HCT116 (cell line): Measurements from ENCODE around the gene MYO1E. TPM values are rescaled to one million over a fixed set of nuclear protein-coding genes. Genes with fewer than 3 reads are reported as not detected.
A peak's percentile ranks its signal among the peaks of the same experiment; 100 is the strongest.

Source experiments
- ATF3 ChIP-seq: IDR thresholded peaks from 2 replicates; pipeline ENCODE4 v1.6.1; 2012
- CBX3 ChIP-seq: IDR thresholded peaks from 2 replicates; pipeline ENCODE4 v1.6.1; 2012; ENCODE audit warnings: low read depth
- EGR1 ChIP-seq: IDR thresholded peaks from 2 replicates; pipeline ENCODE4 v1.6.1; 2012; ENCODE audit warnings: low read depth
- EZH2 ChIP-seq: fragments of 200-600 bp; sonication (generic); IDR thresholded peaks from 2 replicates; pipeline ENCODE4 v1.6.1; 2017; ENCODE audit warnings: antibody characterized with exemption, mixed run types
- FOSL1 ChIP-seq: IDR thresholded peaks from 2 replicates; pipeline ENCODE4 v1.6.1; 2012; ENCODE audit warnings: low read depth
- POLR2A ChIP-seq: IDR thresholded peaks from 2 replicates; pipeline ENCODE4 v1.7.0; 2011; ENCODE audit warnings: borderline replicate concordance; ENCODE audit not compliant: insufficient read depth, insufficient read length; ENCODE audit errors: extremely low read depth
- POLR2AphosphoS5 ChIP-seq: IDR thresholded peaks from 2 replicates; pipeline ENCODE4 v1.6.1; 2011; ENCODE audit warnings: mild to moderate bottlenecking, low read depth, low read length, moderate library complexity
- RAD21 ChIP-seq: IDR thresholded peaks from 2 replicates; pipeline ENCODE4 v1.6.1; 2012; ENCODE audit warnings: low read depth, mild to moderate bottlenecking
- SRF ChIP-seq: IDR thresholded peaks from 2 replicates; pipeline ENCODE4 v1.6.1; 2012; ENCODE audit warnings: low read depth
- ZNF274 ChIP-seq: fragments of 200-500 bp; sonication (Bioruptor generic); IDR thresholded peaks from 2 replicates; pipeline ENCODE4 v1.6.1; 2014; ENCODE audit warnings: mild to moderate bottlenecking, low read depth, low read length, inconsistent platforms
- total RNA-seq: library from RNA; stranded (reverse); gene quantifications from one replicate; pipeline ENCODE4 v1.2.1, GENCODE V29; 2021; ENCODE audit not compliant: unreplicated experiment
- TF ChIP-seq, protein P1 (sequence below), 3 experiments: fragments of 200-600 bp in 1 of 3; sonication (generic) in 1 of 3; IDR thresholded peaks in 2 of 3; conservative IDR thresholded peaks in 1 of 3; 2 replicates each; pipeline ENCODE4 v1.5.1; 2012 to 2017; ENCODE audit warnings: low read depth in 2 of 3, low read length in 2 of 3, antibody characterized with exemption in 1 of 3, borderline replicate concordance in 1 of 3, control low read depth in 1 of 3, mild to moderate bottlenecking in 1 of 3, mixed read lengths in 1 of 3, mixed run types in 1 of 3, moderate library complexity in 1 of 3; ENCODE audit not compliant: insufficient read depth in 1 of 3
- TF ChIP-seq, protein P2 (sequence below): IDR thresholded peaks from 2 replicates; pipeline ENCODE4 v1.6.1; 2012

The MYO1E gene
- total RNA-seq, 1 experiment from 2014 or later, result 182 TPM

DNA sequence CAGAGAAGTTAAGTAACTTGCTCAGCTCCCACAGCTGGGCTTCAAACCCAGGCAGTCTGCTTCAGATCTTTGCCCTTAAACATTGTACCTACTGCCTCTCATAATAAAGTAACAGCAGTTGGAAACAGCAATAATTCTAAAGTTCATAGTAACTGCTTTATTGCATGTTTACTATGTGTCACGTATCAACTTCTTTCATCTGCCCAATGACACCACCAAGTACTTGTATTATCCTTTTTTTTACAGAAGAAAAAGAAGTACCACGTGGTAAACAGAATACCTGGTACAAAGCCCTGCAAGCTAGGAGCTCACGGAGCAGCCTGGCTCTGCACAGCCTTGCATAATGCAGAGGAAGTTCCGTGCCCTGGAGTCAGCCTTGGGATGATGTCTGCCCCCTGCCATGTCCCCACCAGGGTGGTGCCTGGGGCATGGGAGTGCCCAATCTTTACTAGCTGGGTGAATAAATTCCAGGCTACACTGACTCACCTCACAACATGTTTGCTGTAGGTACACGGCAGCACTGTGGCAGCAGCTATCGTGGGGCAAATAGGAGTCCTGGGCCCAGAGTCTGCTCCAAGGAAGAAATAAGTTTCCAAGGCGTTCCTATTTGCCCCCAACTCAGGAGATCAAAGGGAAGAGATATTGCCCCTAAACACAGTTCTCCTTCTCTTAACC lies 88.8 kb downstream of the MYO1E start (continued):
- TF ChIP-seq, protein P1, sequence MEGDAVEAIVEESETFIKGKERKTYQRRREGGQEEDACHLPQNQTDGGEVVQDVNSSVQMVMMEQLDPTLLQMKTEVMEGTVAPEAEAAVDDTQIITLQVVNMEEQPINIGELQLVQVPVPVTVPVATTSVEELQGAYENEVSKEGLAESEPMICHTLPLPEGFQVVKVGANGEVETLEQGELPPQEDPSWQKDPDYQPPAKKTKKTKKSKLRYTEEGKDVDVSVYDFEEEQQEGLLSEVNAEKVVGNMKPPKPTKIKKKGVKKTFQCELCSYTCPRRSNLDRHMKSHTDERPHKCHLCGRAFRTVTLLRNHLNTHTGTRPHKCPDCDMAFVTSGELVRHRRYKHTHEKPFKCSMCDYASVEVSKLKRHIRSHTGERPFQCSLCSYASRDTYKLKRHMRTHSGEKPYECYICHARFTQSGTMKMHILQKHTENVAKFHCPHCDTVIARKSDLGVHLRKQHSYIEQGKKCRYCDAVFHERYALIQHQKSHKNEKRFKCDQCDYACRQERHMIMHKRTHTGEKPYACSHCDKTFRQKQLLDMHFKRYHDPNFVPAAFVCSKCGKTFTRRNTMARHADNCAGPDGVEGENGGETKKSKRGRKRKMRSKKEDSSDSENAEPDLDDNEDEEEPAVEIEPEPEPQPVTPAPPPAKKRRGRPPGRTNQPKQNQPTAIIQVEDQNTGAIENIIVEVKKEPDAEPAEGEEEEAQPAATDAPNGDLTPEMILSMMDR (IDR thresholded peaks at IDR 0.05 in 2 of 3, conservative IDR thresholded peaks at IDR 0.05 in 1 of 3; ENCODE audit: borderline replicate concordance in 1 of 3, insufficient read depth in 1 of 3, low read depth in 2 of 3, low read length in 2 of 3), result no peak
- TF ChIP-seq CBX3, result peak; percentile 65
- no peak for TF ChIP-seq ATF3
- peak; percentile 29; the same call in 1 of the 2 replicates for TF ChIP-seq RAD21
- TF ChIP-seq, protein P2, sequence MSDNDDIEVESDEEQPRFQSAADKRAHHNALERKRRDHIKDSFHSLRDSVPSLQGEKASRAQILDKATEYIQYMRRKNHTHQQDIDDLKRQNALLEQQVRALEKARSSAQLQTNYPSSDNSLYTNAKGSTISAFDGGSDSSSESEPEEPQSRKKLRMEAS, result peak; percentile 79
- TF ChIP-seq ZNF274, result no peak
- peak; percentile 57; the same call in 1 of the 2 replicates for TF ChIP-seq POLR2AphosphoS5
- peak; percentile 77 for TF ChIP-seq FOSL1
- peak; percentile 26; the same call in 1 of the 2 replicates for TF ChIP-seq SRF
- no peak for TF ChIP-seq EZH2
- TF ChIP-seq EGR1, result no peak
- no peak for TF ChIP-seq POLR2A
